ENCODE data around the gene HBE1. TPM values are rescaled to one million over a fixed set of nuclear protein-coding genes. Genes with fewer than 3 reads are reported as not detected.

Gene HBE1
- total RNA-seq, 1 experiment from 2014 or later = not detected

DNA sequence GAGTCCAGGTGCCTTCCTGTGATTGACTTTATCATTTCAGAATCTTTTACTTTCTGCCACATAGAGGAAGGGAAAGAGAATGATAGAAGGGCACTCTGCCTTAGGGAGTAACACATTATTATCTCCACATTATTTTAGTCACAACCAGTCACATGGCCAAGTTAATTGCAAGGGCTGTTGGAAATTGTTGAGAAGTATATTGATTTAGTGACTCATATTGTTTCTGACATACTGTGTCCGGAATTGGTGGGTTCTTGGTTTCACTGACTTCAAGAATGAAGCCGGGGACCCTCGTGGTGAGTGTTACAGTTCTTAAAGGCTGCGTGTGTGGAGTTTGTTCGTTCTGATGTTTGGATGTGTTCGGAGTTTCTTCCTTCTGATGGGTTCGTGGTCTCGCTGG, 23.3 kb upstream of the HBE1 start:
- TF ChIP-seq, protein P1, sequence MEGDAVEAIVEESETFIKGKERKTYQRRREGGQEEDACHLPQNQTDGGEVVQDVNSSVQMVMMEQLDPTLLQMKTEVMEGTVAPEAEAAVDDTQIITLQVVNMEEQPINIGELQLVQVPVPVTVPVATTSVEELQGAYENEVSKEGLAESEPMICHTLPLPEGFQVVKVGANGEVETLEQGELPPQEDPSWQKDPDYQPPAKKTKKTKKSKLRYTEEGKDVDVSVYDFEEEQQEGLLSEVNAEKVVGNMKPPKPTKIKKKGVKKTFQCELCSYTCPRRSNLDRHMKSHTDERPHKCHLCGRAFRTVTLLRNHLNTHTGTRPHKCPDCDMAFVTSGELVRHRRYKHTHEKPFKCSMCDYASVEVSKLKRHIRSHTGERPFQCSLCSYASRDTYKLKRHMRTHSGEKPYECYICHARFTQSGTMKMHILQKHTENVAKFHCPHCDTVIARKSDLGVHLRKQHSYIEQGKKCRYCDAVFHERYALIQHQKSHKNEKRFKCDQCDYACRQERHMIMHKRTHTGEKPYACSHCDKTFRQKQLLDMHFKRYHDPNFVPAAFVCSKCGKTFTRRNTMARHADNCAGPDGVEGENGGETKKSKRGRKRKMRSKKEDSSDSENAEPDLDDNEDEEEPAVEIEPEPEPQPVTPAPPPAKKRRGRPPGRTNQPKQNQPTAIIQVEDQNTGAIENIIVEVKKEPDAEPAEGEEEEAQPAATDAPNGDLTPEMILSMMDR (conservative IDR thresholded peaks at IDR 0.05) = no peak
- no peaks in the 10 kb centered on the region for H3K27me3 Mint-ChIP-seq (ENCODE audit: low read depth)

More for the DNA sequence above, 23.3 kb upstream of the HBE1 start:
- no peaks in the 10 kb centered on the region for H3K79me1 ChIP-seq (ENCODE audit: insufficient read depth, low read depth, low read length, poor library complexity, severe bottlenecking)
- no peaks in the 10 kb centered on the region for H3K79me2 ChIP-seq (ENCODE audit: insufficient read depth, low read length)
- no peak overlapping the region for H4K91ac ChIP-seq (ENCODE audit: insufficient read length, low read depth, low read length)
- H2AFZ ChIP-seq (ENCODE audit: low read length) = no peak overlapping the region
- no peaks in the 10 kb centered on the region for H3K9me3 ChIP-seq (ENCODE audit: control insufficient read depth, low read depth, low read length)
- H2BK120ac ChIP-seq (ENCODE audit: low read depth, low read length, poor library complexity, severe bottlenecking) = no peak overlapping the region
- no peak overlapping the region for H3K56ac ChIP-seq (ENCODE audit: insufficient read length, low read depth, low read length)
- no peak overlapping the region for H3K4ac ChIP-seq (ENCODE audit: low read depth, low read length)
- no peak overlapping the region for H2BK5ac ChIP-seq (ENCODE audit: insufficient read length, low read length)
- H3K27me3 ChIP-seq (ENCODE audit: insufficient read depth, low read length) = no peaks in the 10 kb centered on the region
- no CpG with 5 or more reads among the region's 8 CpGs for WGBS (ENCODE audit: extremely low coverage, insufficient read length, low lambda C conversion rate)
- no peaks in the 10 kb centered on the region for H3K23me2 ChIP-seq (ENCODE audit: insufficient read length, low read depth, low read length, poor library complexity, severe bottlenecking)
- no peaks in the 10 kb centered on the region for H4K20me1 ChIP-seq (ENCODE audit: control insufficient read depth, insufficient read depth, insufficient read length)
- DNase-seq = no peak
- H3K9ac ChIP-seq (ENCODE audit: extremely low read depth, insufficient read length, low read length) = no peak overlapping the region
- no peak overlapping the region for H3K4me2 ChIP-seq (ENCODE audit: insufficient read depth, insufficient read length, low read length)
- no peak overlapping the region for H2BK20ac ChIP-seq (ENCODE audit: low read depth, low read length, poor library complexity, severe bottlenecking)
- Mint-ChIP-seq H3K4me3 (no peak overlapping the region), H3K36me3 (ENCODE audit: insufficient read depth in 1 of 3, low read depth in 3 of 3) (0 out of 7 replicates have a peak, but pooled peaks cover 0 to 1% (median 0%) of the 10 kb centered on the region in 3 experiments), H3K4me1 (no peaks in the 10 kb centered on the region), H3K9me3 (no peaks in the 10 kb centered on the region), H3K27ac (no peak overlapping the region)
- no peaks in the 10 kb centered on the region for H3K4me1 ChIP-seq (ENCODE audit: insufficient read depth, low read length)
- H4K8ac ChIP-seq (replicated peaks; ENCODE audit: insufficient read length, low read depth, low read length) = no peak overlapping the region
- H2BK12ac ChIP-seq (ENCODE audit: insufficient read length, low read depth, low read length) = no peak overlapping the region
- no peak overlapping the region for H3K14ac ChIP-seq (ENCODE audit: insufficient read depth, low read length)
- H2BK15ac ChIP-seq (ENCODE audit: low read depth, low read length) = no peak overlapping the region
- no peak overlapping the region for H3K23ac ChIP-seq (ENCODE audit: insufficient read length, low read depth, low read length)
- H4K5ac ChIP-seq (ENCODE audit: insufficient read length, low read depth, low read length) = no peak overlapping the region
- H3K27ac ChIP-seq (ENCODE audit: insufficient read length, low read depth, low read length) = no peak overlapping the region
- no peak overlapping the region for H2AK5ac ChIP-seq (ENCODE audit: insufficient read length, low read length)
- H3K18ac ChIP-seq (ENCODE audit: insufficient read length, low read depth, low read length) = no peak overlapping the region
- H3T11ph ChIP-seq (ENCODE audit: low read length) = no peak overlapping the region

Data from H9 (cell line).